GM04504 (cell line): Measurements from ENCODE around the gene MYO9B.
A peak's percentile ranks its signal among the peaks of the same experiment; 100 is the strongest.
"Not testable (repeated sequence)": the region's sequence is repeated elsewhere in the genome, so short reads cannot be mapped to it uniquely, and the experiment has no call there.

ENCODE experiments used
- DNase-seq: peaks from one replicate; pipeline ENCODE4 v3.0.0-alpha.2; 2012; ENCODE audit warnings: low read depth

The MYO9B gene

GRCh38 chr19:17114414-17114831, 38.8 kb downstream of the MYO9B start:
- no peak for DNase-seq

- DNase-seq: no peak
These were observed 41.6 kb downstream of the MYO9B start for GRCh38 chr19:17116996-17117702.

GRCh38 chr19:17118957-17119356, 43.4 kb downstream of the MYO9B start:
- no peak for DNase-seq

- DNase-seq: peak; percentile 73
These were observed 46.2 kb downstream of the MYO9B start for GRCh38 chr19:17121736-17122293.

GRCh38 chr19:17123041-17123440, 47.5 kb downstream of the MYO9B start:
- no peak for DNase-seq

GRCh38 chr19:17124025-17124424, 48.4 kb downstream of the MYO9B start:
- no peak for DNase-seq

- DNase-seq: no peak
These were observed 49.6 kb downstream of the MYO9B start for GRCh38 chr19:17125062-17125727.

GRCh38 chr19:17125728-17126677, 50.4 kb downstream of the MYO9B start:
- no peak for DNase-seq

GRCh38 chr19:17127671-17128070, 52.1 kb downstream of the MYO9B start:
- no peak for DNase-seq

GRCh38 chr19:17128403-17128802, 52.8 kb downstream of the MYO9B start:
- DNase-seq: no peak

GRCh38 chr19:17128820-17129219, 53.2 kb downstream of the MYO9B start:
- DNase-seq: no peak

GRCh38 chr19:17129377-17129776, 53.8 kb downstream of the MYO9B start:
- no peak for DNase-seq

GRCh38 chr19:17135001-17135853, 59.6 kb downstream of the MYO9B start:
- DNase-seq: peak; percentile 96

GRCh38 chr19:17136021-17136420, 60.4 kb downstream of the MYO9B start:
- no peak for DNase-seq

- DNase-seq: no peak
These were observed 61.0 kb downstream of the MYO9B start for GRCh38 chr19:17136617-17137016.

GRCh38 chr19:17137417-17137816, 61.8 kb downstream of the MYO9B start:
- no peak for DNase-seq

GRCh38 chr19:17138052-17138846, 62.7 kb downstream of the MYO9B start:
- not testable (repeated sequence) for DNase-seq

GRCh38 chr19:17138937-17139598, 63.5 kb downstream of the MYO9B start:
- no peak for DNase-seq

GRCh38 chr19:17144771-17145170, 69.2 kb downstream of the MYO9B start:
- peak; percentile 44 for DNase-seq
